GM12892 (cell line): ENCODE measurements around the gene FILIP1L.

Source experiments
- POLR2A ChIP-seq: IDR thresholded peaks from 2 replicates; pipeline ENCODE4 v1.6.1; 2011; ENCODE audit warnings: low read depth, low read length, control low read depth
- POLR2AphosphoS5 ChIP-seq: IDR thresholded peaks from 2 replicates; pipeline ENCODE4 v1.6.1; 2011; ENCODE audit warnings: low read depth, low read length, control low read depth
- TAF1 ChIP-seq: IDR thresholded peaks from 2 replicates; pipeline ENCODE4 v1.6.1; 2011; ENCODE audit warnings: low read depth, mild to moderate bottlenecking, control low read depth, low read length, borderline replicate concordance

DNA sequence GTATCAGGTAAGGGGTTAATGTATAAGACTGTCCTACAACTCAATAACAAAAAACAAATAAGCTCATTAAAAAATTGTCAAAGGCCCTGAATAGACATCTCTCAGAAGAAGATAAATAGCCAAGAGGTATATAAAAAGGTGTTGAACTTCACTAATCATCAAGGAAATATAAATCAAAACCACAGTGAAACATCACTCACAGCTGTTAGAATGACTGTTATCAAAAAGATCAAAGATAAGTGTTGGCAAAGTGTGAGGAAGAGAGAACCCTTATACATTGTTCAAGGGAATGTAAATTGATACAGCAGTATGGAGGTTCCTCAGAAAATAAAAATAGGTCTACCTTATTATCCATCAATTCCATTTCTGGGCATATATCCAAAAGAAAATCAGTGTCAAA is 95.5 kb downstream of the FILIP1L start:
- TF ChIP-seq POLR2A (no peak), TAF1 (no peak), POLR2AphosphoS5 (no peak)
